Panc1 (cell line): ENCODE data around the gene KCTD4.

Source experiments
- POLR2AphosphoS5 ChIP-seq: IDR thresholded peaks from 2 replicates; pipeline ENCODE4 v1.6.1; 2012; ENCODE audit warnings: mild to moderate bottlenecking, low read depth, low read length, moderate library complexity
- SIN3A ChIP-seq: IDR thresholded peaks from 2 replicates; pipeline ENCODE4 v1.6.1; 2012; ENCODE audit warnings: low read depth, mild to moderate bottlenecking, low read length, moderate library complexity, borderline replicate concordance; ENCODE audit not compliant: insufficient read depth
- TCF7L2 ChIP-seq: IDR thresholded peaks from 2 replicates; pipeline ENCODE4 v1.6.1; 2011; ENCODE audit warnings: mild to moderate bottlenecking, low read depth, low read length, inconsistent platforms
- TF ChIP-seq, protein P1 (sequence below): fragments of 450-650 bp; IDR thresholded peaks from 2 replicates; pipeline ENCODE4 v1.5.1; 2017; ENCODE audit warnings: mild to moderate bottlenecking
- TF ChIP-seq, protein P2 (sequence below), 2 experiments: IDR thresholded peaks; 2 replicates each; pipeline ENCODE4 v1.6.1; 2011 to 2012; ENCODE audit warnings: low read depth in 2 of 2, control low read depth in 1 of 2, low read length in 1 of 2, mild to moderate bottlenecking in 1 of 2, moderate library complexity in 1 of 2; ENCODE audit not compliant: insufficient read depth in 1 of 2

GRCh38 chr13:45216193-45216592 lies 15.3 kb upstream of the KCTD4 start:
- TF ChIP-seq, protein P1, sequence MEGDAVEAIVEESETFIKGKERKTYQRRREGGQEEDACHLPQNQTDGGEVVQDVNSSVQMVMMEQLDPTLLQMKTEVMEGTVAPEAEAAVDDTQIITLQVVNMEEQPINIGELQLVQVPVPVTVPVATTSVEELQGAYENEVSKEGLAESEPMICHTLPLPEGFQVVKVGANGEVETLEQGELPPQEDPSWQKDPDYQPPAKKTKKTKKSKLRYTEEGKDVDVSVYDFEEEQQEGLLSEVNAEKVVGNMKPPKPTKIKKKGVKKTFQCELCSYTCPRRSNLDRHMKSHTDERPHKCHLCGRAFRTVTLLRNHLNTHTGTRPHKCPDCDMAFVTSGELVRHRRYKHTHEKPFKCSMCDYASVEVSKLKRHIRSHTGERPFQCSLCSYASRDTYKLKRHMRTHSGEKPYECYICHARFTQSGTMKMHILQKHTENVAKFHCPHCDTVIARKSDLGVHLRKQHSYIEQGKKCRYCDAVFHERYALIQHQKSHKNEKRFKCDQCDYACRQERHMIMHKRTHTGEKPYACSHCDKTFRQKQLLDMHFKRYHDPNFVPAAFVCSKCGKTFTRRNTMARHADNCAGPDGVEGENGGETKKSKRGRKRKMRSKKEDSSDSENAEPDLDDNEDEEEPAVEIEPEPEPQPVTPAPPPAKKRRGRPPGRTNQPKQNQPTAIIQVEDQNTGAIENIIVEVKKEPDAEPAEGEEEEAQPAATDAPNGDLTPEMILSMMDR, result no peak
- TF ChIP-seq, protein P2, sequence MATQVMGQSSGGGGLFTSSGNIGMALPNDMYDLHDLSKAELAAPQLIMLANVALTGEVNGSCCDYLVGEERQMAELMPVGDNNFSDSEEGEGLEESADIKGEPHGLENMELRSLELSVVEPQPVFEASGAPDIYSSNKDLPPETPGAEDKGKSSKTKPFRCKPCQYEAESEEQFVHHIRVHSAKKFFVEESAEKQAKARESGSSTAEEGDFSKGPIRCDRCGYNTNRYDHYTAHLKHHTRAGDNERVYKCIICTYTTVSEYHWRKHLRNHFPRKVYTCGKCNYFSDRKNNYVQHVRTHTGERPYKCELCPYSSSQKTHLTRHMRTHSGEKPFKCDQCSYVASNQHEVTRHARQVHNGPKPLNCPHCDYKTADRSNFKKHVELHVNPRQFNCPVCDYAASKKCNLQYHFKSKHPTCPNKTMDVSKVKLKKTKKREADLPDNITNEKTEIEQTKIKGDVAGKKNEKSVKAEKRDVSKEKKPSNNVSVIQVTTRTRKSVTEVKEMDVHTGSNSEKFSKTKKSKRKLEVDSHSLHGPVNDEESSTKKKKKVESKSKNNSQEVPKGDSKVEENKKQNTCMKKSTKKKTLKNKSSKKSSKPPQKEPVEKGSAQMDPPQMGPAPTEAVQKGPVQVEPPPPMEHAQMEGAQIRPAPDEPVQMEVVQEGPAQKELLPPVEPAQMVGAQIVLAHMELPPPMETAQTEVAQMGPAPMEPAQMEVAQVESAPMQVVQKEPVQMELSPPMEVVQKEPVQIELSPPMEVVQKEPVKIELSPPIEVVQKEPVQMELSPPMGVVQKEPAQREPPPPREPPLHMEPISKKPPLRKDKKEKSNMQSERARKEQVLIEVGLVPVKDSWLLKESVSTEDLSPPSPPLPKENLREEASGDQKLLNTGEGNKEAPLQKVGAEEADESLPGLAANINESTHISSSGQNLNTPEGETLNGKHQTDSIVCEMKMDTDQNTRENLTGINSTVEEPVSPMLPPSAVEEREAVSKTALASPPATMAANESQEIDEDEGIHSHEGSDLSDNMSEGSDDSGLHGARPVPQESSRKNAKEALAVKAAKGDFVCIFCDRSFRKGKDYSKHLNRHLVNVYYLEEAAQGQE (IDR thresholded peaks at IDR 0.05; ENCODE audit: insufficient read depth in 1 of 2, low read depth in 2 of 2, low read length in 1 of 2), result no peak
- TF ChIP-seq POLR2AphosphoS5, result no peak
- TF ChIP-seq SIN3A, result no peak
- TF ChIP-seq TCF7L2, result no peak
